Gastroesophageal sphincter (tissue), 4 donors: ENCODE results near the gene APP. TPM values are rescaled to one million over a fixed set of nuclear protein-coding genes. Genes with fewer than 3 reads are reported as not detected.

Source experiments
- ATAC-seq: fragments of 150-250 bp; one replicate; pipeline ENCODE4 v1.9.1; 2016; ENCODE audit warnings: mild to moderate bottlenecking, moderate library complexity
- H3K27ac ChIP-seq, 4 donors: fragments of 200-600 bp; sonication (generic) in 3 of 4; 1 replicate in 3 of 4; 2 replicates in 1 of 4; pipeline ENCODE4 v1.5.1; 2016 to 2019
- H3K27me3 ChIP-seq: fragments of 200-600 bp; sonication (generic); one replicate; pipeline ENCODE4 v1.5.1; 2019
- H3K36me3 ChIP-seq, 2 donors: fragments of 200-600 bp; sonication (generic); one replicate each; pipeline ENCODE4 v1.5.1; 2019; ENCODE audit warnings: control low read depth in 1 of 2
- H3K4me1 ChIP-seq, 3 donors: fragments of 200-600 bp; sonication (generic); 1 replicate in 2 of 3; 2 replicates in 1 of 3; pipeline ENCODE4 v1.5.1; 2016 to 2019; ENCODE audit warnings: control low read depth in 2 of 3
- H3K4me3 ChIP-seq, 2 donors: fragments of 200-600 bp; sonication (generic); one replicate each; pipeline ENCODE4 v1.5.1; 2019; ENCODE audit warnings: mild to moderate bottlenecking in 1 of 2, moderate library complexity in 1 of 2
- H3K9me3 ChIP-seq, 3 donors: fragments of 200-600 bp; sonication (generic); one replicate each; pipeline ENCODE4 v1.5.1; 2017 to 2019; ENCODE audit warnings: control low read depth in 2 of 3
- EP300 ChIP-seq: sonication (generic); formaldehyde crosslinking; IDR thresholded peaks from one replicate; pipeline ENCODE4 v1.6.1; 2017; ENCODE audit warnings: antibody characterized with exemption, mild to moderate bottlenecking
- POLR2A ChIP-seq, 2 donors: fragments of 450-650 bp; IDR thresholded peaks; one replicate each; pipeline ENCODE4 v1.6.1; 2017; ENCODE audit warnings: antibody characterized with exemption in 2 of 2, mild to moderate bottlenecking in 2 of 2, moderate library complexity in 1 of 2
- POLR2AphosphoS5 ChIP-seq: sonication (generic); formaldehyde crosslinking; IDR thresholded peaks from one replicate; pipeline ENCODE4 v1.6.1; 2017; ENCODE audit warnings: antibody characterized with exemption
- WGBS, 2 donors: methylation state at CpG; one replicate each; pipeline ENCODE4 v1.1.5; 2018; ENCODE audit warnings: low coverage in 1 of 2; 5-methylcytosine and 5-hydroxymethylcytosine counted together
- total RNA-seq, 4 donors: library from RNA; depleted of rRNA; stranded (reverse); fragments of >200 nt; gene quantifications; one replicate each; pipeline ENCODE4 v1.1.0, GENCODE V29; 2016
- TF ChIP-seq, protein P1 (sequence below), 4 experiments: fragments of 200-600 bp in 2 of 4; fragments of 450-650 bp in 2 of 4; sonication (generic) in 1 of 4; IDR thresholded peaks; one replicate each; pipeline ENCODE4 v1.5.1; 2017 to 2019; ENCODE audit warnings: antibody characterized with exemption in 4 of 4, mild to moderate bottlenecking in 2 of 4, moderate library complexity in 2 of 4

The APP gene
- total RNA-seq, 4 donors from 2014 or later = 282 to 724 (median 545) TPM

DNA sequence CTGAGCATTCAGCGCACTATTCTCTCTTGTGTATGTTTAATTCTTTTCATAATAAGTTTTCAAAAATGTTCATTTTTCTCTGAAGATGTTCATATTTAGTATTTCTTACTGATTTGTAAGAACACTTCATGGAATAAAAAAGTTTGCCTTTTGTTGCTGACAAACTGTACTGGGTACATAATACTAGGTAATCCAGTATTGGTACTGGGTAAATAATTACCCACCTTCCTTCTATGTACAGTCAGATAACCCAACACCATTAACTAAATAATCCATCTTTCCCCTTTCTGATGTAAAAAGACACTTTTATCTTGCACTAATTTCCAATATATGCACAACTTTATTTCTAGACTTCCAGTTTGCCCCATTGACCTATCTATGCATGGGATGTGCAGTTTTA, 23.9 kb downstream of the APP start:
- Histone ChIP-seq H3K27ac (no peak overlapping the region), H3K4me1 (peaks cover 12 to 51% (median 25%) of the 10 kb centered on the region in 3 donors), H3K36me3 (no peaks in the 10 kb centered on the region), H3K4me3 (no peak overlapping the region), H3K27me3 (no peaks in the 10 kb centered on the region), H3K9me3 (no peaks in the 10 kb centered on the region)
- no peak for TF ChIP-seq POLR2A (IDR thresholded peaks at IDR 0.05)
- no peak for TF ChIP-seq POLR2AphosphoS5
- TF ChIP-seq, protein P1, sequence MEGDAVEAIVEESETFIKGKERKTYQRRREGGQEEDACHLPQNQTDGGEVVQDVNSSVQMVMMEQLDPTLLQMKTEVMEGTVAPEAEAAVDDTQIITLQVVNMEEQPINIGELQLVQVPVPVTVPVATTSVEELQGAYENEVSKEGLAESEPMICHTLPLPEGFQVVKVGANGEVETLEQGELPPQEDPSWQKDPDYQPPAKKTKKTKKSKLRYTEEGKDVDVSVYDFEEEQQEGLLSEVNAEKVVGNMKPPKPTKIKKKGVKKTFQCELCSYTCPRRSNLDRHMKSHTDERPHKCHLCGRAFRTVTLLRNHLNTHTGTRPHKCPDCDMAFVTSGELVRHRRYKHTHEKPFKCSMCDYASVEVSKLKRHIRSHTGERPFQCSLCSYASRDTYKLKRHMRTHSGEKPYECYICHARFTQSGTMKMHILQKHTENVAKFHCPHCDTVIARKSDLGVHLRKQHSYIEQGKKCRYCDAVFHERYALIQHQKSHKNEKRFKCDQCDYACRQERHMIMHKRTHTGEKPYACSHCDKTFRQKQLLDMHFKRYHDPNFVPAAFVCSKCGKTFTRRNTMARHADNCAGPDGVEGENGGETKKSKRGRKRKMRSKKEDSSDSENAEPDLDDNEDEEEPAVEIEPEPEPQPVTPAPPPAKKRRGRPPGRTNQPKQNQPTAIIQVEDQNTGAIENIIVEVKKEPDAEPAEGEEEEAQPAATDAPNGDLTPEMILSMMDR (IDR thresholded peaks at IDR 0.05) = no peak
- no peak for TF ChIP-seq EP300
- no peak for ATAC-seq
- WGBS, 2 donors = 100% methylated on average over 1 of the region's 1 CpG

DNA sequence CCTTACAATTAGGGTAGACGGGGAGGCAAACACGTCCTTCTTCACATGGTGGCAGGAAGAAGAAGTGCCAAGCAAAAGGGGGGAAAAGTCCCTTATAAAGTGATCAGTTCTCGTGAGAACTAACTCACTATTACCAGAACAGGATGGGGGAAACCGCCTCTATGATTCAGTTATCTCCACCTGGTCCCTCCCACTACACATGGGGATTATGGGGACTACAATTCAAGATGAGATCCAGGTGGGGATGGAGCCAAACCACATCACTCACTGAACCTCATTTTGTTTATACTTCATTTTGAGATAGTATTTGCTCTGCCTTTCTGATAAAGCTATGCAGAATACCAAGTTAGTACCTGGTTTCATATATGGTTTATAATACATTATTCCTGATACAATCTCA, 26.5 kb downstream of the APP start:
- ATAC-seq = no peak
- 65 to 90% methylated on average over 3 of the region's 4 CpGs for WGBS, 2 donors
- Histone ChIP-seq H3K36me3 (no peaks in the 10 kb centered on the region), H3K27me3 (no peaks in the 10 kb centered on the region), H3K4me3 (no peak overlapping the region), H3K27ac (no peak overlapping the region), H3K9me3 (no peaks in the 10 kb centered on the region), H3K4me1 (peaks cover 12 to 59% (median 24%) of the 10 kb centered on the region in 3 donors)
- TF ChIP-seq POLR2A (IDR thresholded peaks at IDR 0.05) = no peak
- TF ChIP-seq EP300 = no peak
- no peak for TF ChIP-seq POLR2AphosphoS5
- TF ChIP-seq, protein P1 (IDR thresholded peaks at IDR 0.05) = no peak

DNA sequence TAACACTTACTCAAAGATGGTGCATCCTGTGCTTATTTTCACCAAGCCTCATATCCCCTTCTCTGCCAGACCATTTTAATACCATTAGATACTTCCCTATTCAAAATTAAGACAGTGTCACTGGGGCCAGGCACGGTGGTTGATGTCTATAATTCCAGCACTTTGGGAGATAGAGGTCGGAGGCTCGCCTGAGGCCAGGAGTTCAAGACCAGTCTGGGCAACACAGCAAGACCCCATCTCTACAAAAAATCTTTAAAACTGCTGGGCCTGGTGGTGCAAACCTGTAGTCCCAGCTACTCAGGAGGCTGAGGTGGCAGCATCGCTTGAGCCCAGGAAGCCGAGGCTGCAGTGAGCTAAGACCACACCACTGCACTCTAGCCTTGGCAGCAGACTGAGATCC, 28.2 kb downstream of the APP start:
- peaks cover 0 to 44% (median 7%) of the 10 kb centered on the region in 3 donors for H3K4me1 ChIP-seq
- WGBS, 2 donors = 96% methylated on average over 5 of the region's 5 CpGs; no CpG with 5 or more reads in 1 of the 2 donors

DNA sequence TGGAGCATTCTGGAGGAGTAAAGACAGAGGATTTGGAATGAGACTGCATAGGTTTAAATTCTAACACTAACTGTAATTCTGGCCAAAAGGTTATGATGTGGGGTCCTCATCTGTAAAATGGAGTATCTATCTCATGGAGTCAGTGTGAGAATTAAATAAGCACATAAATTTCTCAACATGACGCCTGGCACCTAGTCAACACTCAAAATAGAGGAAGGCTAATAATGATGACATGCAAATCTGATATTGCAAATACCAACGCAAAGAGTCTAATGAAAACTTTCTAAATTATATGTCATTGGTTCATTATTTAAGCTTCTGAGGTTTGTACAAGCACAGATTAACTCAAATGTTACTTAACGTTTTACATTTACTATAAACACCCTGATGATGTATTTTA, 29.6 kb downstream of the APP start:
- no peak for ATAC-seq
- WGBS, 2 donors = 52 to 65% methylated on average over 3 of the region's 3 CpGs
- H3K36me3 ChIP-seq = no peaks in the 10 kb centered on the region
- H3K4me1 ChIP-seq = peaks cover 0 to 49% (median 13%) of the 10 kb centered on the region in 3 donors
- no peak overlapping the region for H3K4me3 ChIP-seq
- no peak overlapping the region for H3K27ac ChIP-seq
- TF ChIP-seq, protein P1 (IDR thresholded peaks at IDR 0.05) = no peak
- TF ChIP-seq EP300 (no peak), POLR2A (IDR thresholded peaks at IDR 0.05) (no peak), POLR2AphosphoS5 (no peak)
- H3K27me3 ChIP-seq = no peaks in the 10 kb centered on the region
- no peaks in the 10 kb centered on the region for H3K9me3 ChIP-seq

More for the DNA sequence above, 28.2 kb downstream of the APP start:
- no peak for ATAC-seq
- TF ChIP-seq, protein P1 (IDR thresholded peaks at IDR 0.05) = no peak
- TF ChIP-seq POLR2A (IDR thresholded peaks at IDR 0.05) (no peak), POLR2AphosphoS5 (no peak), EP300 (no peak)
- no peak overlapping the region for H3K4me3 ChIP-seq
- H3K27ac ChIP-seq = no peak overlapping the region
- H3K36me3 ChIP-seq = no peaks in the 10 kb centered on the region
- H3K27me3 ChIP-seq = no peaks in the 10 kb centered on the region
- no peaks in the 10 kb centered on the region for H3K9me3 ChIP-seq

DNA sequence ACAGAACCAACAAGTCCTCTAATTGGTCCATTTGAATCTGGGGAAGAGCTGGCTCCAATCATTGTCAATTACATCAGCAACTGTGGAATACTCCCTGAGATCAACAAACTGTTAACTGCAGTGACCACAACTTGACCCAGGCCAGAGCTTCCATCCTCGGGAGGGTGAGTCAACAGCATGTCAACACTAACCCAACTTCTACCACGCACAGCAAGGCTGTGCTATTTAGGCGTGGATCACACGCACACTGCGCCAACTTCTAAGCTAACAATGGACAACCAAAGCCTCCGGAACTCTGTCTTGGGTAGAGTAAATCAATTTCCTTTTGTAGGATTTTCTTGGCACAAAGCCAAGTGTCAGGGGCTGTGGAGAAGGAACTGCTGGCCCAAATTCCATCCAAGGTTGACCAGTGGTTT, 30.4 kb downstream of the APP start:
- Histone ChIP-seq H3K27me3 (no peaks in the 10 kb centered on the region), H3K36me3 (no peaks in the 10 kb centered on the region), H3K4me3 (no peak overlapping the region), H3K27ac (peak overlapping the region in 1 of 4 donors; percentile 14), H3K9me3 (no peaks in the 10 kb centered on the region), H3K4me1 (peaks cover 0 to 48% (median 13%) of the 10 kb centered on the region in 3 donors)
- 0 to 25% methylated on average over 1 to 2 of the region's 6 CpGs for WGBS, 2 donors
- peak; percentile 53 for TF ChIP-seq POLR2AphosphoS5
- TF ChIP-seq EP300 = no peak
- peak; percentile 85 for ATAC-seq
